H9 (cell line): Measurements from ENCODE around the gene CAPN9. TPM values are rescaled to one million over a fixed set of nuclear protein-coding genes. Genes with fewer than 3 reads are reported as not detected.

Experiments
- DNase-seq: peaks from one replicate; pipeline ENCODE4 v3.0.0-alpha.2; 2017
- H2AFZ ChIP-seq: one replicate; pipeline ENCODE4 v1.6.1; 2013; ENCODE audit warnings: mild to moderate bottlenecking, low read length, control low read depth, moderate library complexity
- H2AK5ac ChIP-seq: 2 replicates; pipeline ENCODE4 v1.6.1; 2013; ENCODE audit warnings: low read length, control low read depth, mixed read lengths; ENCODE audit not compliant: insufficient read length
- H2BK120ac ChIP-seq: one replicate; pipeline ENCODE4 v1.6.1; 2013; ENCODE audit warnings: low read depth, mild to moderate bottlenecking, low read length, control low read depth, inconsistent platforms; ENCODE audit not compliant: poor library complexity, severe bottlenecking
- H2BK12ac ChIP-seq: 2 replicates; pipeline ENCODE4 v1.6.1; 2013; ENCODE audit warnings: low read length, control low read depth, mixed read lengths, low read depth; ENCODE audit not compliant: insufficient read length
- H2BK15ac ChIP-seq: 2 replicates; pipeline ENCODE4 v1.6.1; 2013; ENCODE audit warnings: low read depth, low read length, control low read depth
- H2BK20ac ChIP-seq: one replicate; pipeline ENCODE4 v1.6.1; 2013; ENCODE audit warnings: low read depth, mild to moderate bottlenecking, low read length, control low read depth, inconsistent platforms; ENCODE audit not compliant: poor library complexity, severe bottlenecking
- H2BK5ac ChIP-seq: 2 replicates; pipeline ENCODE4 v1.6.1; 2013; ENCODE audit warnings: low read length, control low read depth, mixed read lengths; ENCODE audit not compliant: insufficient read length
- H3K14ac ChIP-seq: 2 replicates; pipeline ENCODE4 v1.6.1; 2013; ENCODE audit warnings: low read length, control low read depth; ENCODE audit not compliant: insufficient read depth
- H3K18ac ChIP-seq: 2 replicates; pipeline ENCODE4 v1.6.1; 2013; ENCODE audit warnings: low read depth, mild to moderate bottlenecking, mixed read lengths, low read length, control low read depth; ENCODE audit not compliant: insufficient read length
- H3K23ac ChIP-seq: 2 replicates; pipeline ENCODE4 v1.6.1; 2013; ENCODE audit warnings: low read length, control low read depth, mixed read lengths, low read depth; ENCODE audit not compliant: insufficient read length
- H3K23me2 ChIP-seq: 2 replicates; pipeline ENCODE4 v1.6.1; 2013; ENCODE audit warnings: low read depth, mild to moderate bottlenecking, mixed read lengths, low read length, control low read depth; ENCODE audit not compliant: insufficient read length, poor library complexity, severe bottlenecking
- H3K27ac ChIP-seq: 2 replicates; pipeline ENCODE4 v1.5.1; 2013; ENCODE audit warnings: low read length, control low read depth, mixed read lengths, low read depth; ENCODE audit not compliant: insufficient read length
- H3K27me3 ChIP-seq: 2 replicates; pipeline ENCODE4 v1.6.1; 2013; ENCODE audit warnings: low read length, control low read depth, inconsistent platforms; ENCODE audit not compliant: insufficient read depth
- H3K4ac ChIP-seq: 2 replicates; pipeline ENCODE4 v1.6.1; 2013; ENCODE audit warnings: low read depth, mild to moderate bottlenecking, control low read depth, inconsistent platforms, low read length, moderate library complexity
- H3K4me1 ChIP-seq: 2 replicates; pipeline ENCODE4 v1.6.1; 2013; ENCODE audit warnings: low read length, control low read depth, inconsistent platforms; ENCODE audit not compliant: insufficient read depth
- H3K4me2 ChIP-seq: 2 replicates; pipeline ENCODE4 v1.6.1; 2013; ENCODE audit warnings: low read length, control low read depth, mixed read lengths; ENCODE audit not compliant: insufficient read length, insufficient read depth
- H3K56ac ChIP-seq: 2 replicates; pipeline ENCODE4 v1.6.1; 2013; ENCODE audit warnings: low read depth, mild to moderate bottlenecking, mixed read lengths, low read length, control low read depth; ENCODE audit not compliant: insufficient read length
- H3K79me1 ChIP-seq: 2 replicates; pipeline ENCODE4 v1.6.1; 2013; ENCODE audit warnings: low read depth, mild to moderate bottlenecking, moderate library complexity, low read length, control low read depth, inconsistent platforms; ENCODE audit not compliant: insufficient read depth, poor library complexity, severe bottlenecking
- H3K79me2 ChIP-seq: 2 replicates; pipeline ENCODE4 v1.6.1; 2013; ENCODE audit warnings: low read length, control low read depth, inconsistent platforms; ENCODE audit not compliant: insufficient read depth
- H3K9ac ChIP-seq: 2 replicates; pipeline ENCODE4 v1.6.1; 2013; ENCODE audit warnings: low read length, control low read depth, mixed read lengths; ENCODE audit not compliant: insufficient read length; ENCODE audit errors: extremely low read depth
- H3K9me3 ChIP-seq: one replicate; pipeline ENCODE4 v1.6.1; 2013; ENCODE audit warnings: low read depth, low read length, inconsistent platforms; ENCODE audit not compliant: control insufficient read depth
- H3T11ph ChIP-seq: one replicate; pipeline ENCODE4 v1.6.1; 2013; ENCODE audit warnings: mild to moderate bottlenecking, low read length, control low read depth, inconsistent platforms
- H4K20me1 ChIP-seq: one replicate; pipeline ENCODE4 v1.6.1; 2013; ENCODE audit not compliant: control insufficient read depth, insufficient read length, insufficient read depth
- H4K5ac ChIP-seq: 2 replicates; pipeline ENCODE4 v1.6.1; 2013; ENCODE audit warnings: low read depth, mild to moderate bottlenecking, mixed read lengths, low read length, control low read depth; ENCODE audit not compliant: insufficient read length
- H4K8ac ChIP-seq: replicated peaks from 2 replicates; pipeline ENCODE4 v1.6.1; 2013; ENCODE audit warnings: low read length, control low read depth, mixed read lengths, low read depth; ENCODE audit not compliant: insufficient read length
- H4K91ac ChIP-seq: 2 replicates; pipeline ENCODE4 v1.6.1; 2013; ENCODE audit warnings: low read depth, mild to moderate bottlenecking, moderate library complexity, mixed read lengths, low read length, control low read depth; ENCODE audit not compliant: insufficient read length
- H3K27ac Mint-ChIP-seq, 3 experiments: 2 replicates in 2 of 3; 3 replicates in 1 of 3; pipeline ENCODE4 v1.8.0; 2020 to 2021; ENCODE audit warnings: mixed read lengths in 3 of 3, mild to moderate bottlenecking in 1 of 3, moderate library complexity in 1 of 3
- H3K27me3 Mint-ChIP-seq: 2 replicates; pipeline ENCODE4 v1.8.0; 2021; ENCODE audit warnings: low read depth, mild to moderate bottlenecking, moderate library complexity, mixed read lengths
- H3K36me3 Mint-ChIP-seq, 3 experiments: 2 replicates in 2 of 3; 3 replicates in 1 of 3; pipeline ENCODE4 v1.8.0; 2020 to 2021; ENCODE audit warnings: low read depth in 3 of 3, mixed read lengths in 3 of 3; ENCODE audit not compliant: insufficient read depth in 1 of 3
- H3K4me1 Mint-ChIP-seq, 2 experiments: 2 replicates each; pipeline ENCODE4 v1.8.0; 2020; ENCODE audit warnings: mixed read lengths in 2 of 2
- H3K4me3 Mint-ChIP-seq, 2 experiments: 2 replicates in 1 of 2; 3 replicates in 1 of 2; pipeline ENCODE4 v1.8.0; 2020 to 2021; ENCODE audit warnings: mild to moderate bottlenecking in 2 of 2, mixed read lengths in 2 of 2, moderate library complexity in 1 of 2
- H3K9me3 Mint-ChIP-seq, 2 experiments: 2 replicates in 1 of 2; 3 replicates in 1 of 2; pipeline ENCODE4 v1.8.0; 2020; ENCODE audit warnings: mild to moderate bottlenecking in 2 of 2, mixed read lengths in 2 of 2, moderate library complexity in 1 of 2
- WGBS: extraction: QIAGEN DNeasy Blood & Tissue Kit; methylation state at CpG from one replicate; pipeline ENCODE4 v1.1.7; 2013; ENCODE audit warnings: missing lambda C conversion rate, low lambda C conversion rate, mixed read lengths; ENCODE audit not compliant: insufficient read length; ENCODE audit errors: extremely low coverage; 5-methylcytosine and 5-hydroxymethylcytosine counted together
- total RNA-seq: library from RNA; stranded (reverse); gene quantifications from 2 replicates; pipeline ENCODE4 v1.2.1, GENCODE V29; 2021
- TF ChIP-seq, protein P1 (sequence below): fragments of 200-600 bp; sonication (generic); conservative IDR thresholded peaks from 3 replicates; pipeline ENCODE4 v1.8.0; 2021; ENCODE audit warnings: antibody characterized with exemption, mild to moderate bottlenecking

Gene CAPN9
- total RNA-seq, 1 experiment from 2014 or later = 0.22 TPM

DNA sequence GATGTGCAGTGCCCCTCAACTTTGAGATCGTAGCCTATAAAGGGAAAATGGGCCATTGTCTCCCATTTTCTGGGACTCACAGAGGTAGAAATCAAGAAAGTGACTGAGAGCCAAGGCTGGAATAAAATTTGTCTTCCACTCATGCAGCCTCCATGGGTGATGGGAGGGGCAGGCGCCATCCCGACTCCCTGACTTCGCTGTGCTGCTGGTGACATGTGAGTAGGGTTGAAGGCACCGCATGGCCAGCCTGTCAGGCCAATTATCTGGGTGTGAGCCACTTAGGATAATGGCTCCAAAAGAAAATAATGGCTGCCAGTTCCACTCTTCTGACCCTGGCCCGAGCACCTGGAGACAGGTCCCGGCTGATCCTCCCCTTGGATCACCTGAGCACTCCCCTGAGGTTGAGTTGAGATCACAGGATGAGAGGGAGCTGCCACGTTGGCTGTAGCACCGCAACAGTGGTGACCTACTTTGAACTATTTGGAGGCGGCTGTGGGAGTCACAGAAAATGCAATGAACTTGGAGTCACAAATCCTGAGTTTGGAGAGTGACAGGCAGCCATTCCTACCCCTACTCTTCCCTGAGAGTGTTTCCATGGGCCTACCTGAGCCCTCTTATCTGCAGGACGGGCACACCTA is 26.3 kb downstream of the CAPN9 start:
- Histone ChIP-seq H4K8ac (no peak overlapping the region), H2BK15ac (no peak overlapping the region), H3K4me2 (no peak overlapping the region), H3K23ac (no peak overlapping the region), H2BK5ac (no peak overlapping the region), H3K18ac (no peak overlapping the region), H2BK120ac (no peak overlapping the region), H3K27ac (no peak overlapping the region), H3K4me1 (no peaks in the 10 kb centered on the region), H4K91ac (no peak overlapping the region), H2AFZ (no peak overlapping the region), H3K56ac (no peak overlapping the region), H3K4ac (no peak overlapping the region), H3K23me2 (no peaks in the 10 kb centered on the region), H4K20me1 (no peaks in the 10 kb centered on the region), H4K5ac (no peak overlapping the region), H2BK20ac (no peak overlapping the region), H3K79me2 (no peaks in the 10 kb centered on the region), H2BK12ac (no peak overlapping the region), H3K9me3 (no peaks in the 10 kb centered on the region), H3K9ac (no peak overlapping the region), H3T11ph (no peak overlapping the region), H3K14ac (no peak overlapping the region), H3K79me1 (no peaks in the 10 kb centered on the region), H3K27me3 (peaks cover 3% of the 10 kb centered on the region), H2AK5ac (no peak overlapping the region)
- TF ChIP-seq, protein P1, sequence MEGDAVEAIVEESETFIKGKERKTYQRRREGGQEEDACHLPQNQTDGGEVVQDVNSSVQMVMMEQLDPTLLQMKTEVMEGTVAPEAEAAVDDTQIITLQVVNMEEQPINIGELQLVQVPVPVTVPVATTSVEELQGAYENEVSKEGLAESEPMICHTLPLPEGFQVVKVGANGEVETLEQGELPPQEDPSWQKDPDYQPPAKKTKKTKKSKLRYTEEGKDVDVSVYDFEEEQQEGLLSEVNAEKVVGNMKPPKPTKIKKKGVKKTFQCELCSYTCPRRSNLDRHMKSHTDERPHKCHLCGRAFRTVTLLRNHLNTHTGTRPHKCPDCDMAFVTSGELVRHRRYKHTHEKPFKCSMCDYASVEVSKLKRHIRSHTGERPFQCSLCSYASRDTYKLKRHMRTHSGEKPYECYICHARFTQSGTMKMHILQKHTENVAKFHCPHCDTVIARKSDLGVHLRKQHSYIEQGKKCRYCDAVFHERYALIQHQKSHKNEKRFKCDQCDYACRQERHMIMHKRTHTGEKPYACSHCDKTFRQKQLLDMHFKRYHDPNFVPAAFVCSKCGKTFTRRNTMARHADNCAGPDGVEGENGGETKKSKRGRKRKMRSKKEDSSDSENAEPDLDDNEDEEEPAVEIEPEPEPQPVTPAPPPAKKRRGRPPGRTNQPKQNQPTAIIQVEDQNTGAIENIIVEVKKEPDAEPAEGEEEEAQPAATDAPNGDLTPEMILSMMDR = no peak
- Mint-ChIP-seq H3K27me3 (peaks cover 29% of the 10 kb centered on the region), H3K36me3 (no peaks in the 10 kb centered on the region), H3K4me1 (peaks cover 4 to 13% of the 10 kb centered on the region in 2 experiments), H3K9me3 (no peaks in the 10 kb centered on the region), H3K27ac (no peak overlapping the region), H3K4me3 (no peak overlapping the region)
- DNase-seq = no peak
- WGBS = no CpG with 5 or more reads among the region's 11 CpGs
